Progenitor cell of endocrine pancreas (in vitro differentiated cells): Measurements from ENCODE around the gene SNRPD1. TPM values are rescaled to one million over a fixed set of nuclear protein-coding genes. Genes with fewer than 3 reads are reported as not detected.
"Not testable (repeated sequence)": the region's sequence is repeated elsewhere in the genome, so short reads cannot be mapped to it uniquely, and the experiment has no call there.

Experiments
- DNase-seq: peaks from one replicate; pipeline ENCODE4 v3.0.0; 2021; ENCODE audit warnings: low spot score; ENCODE audit not compliant: unreplicated experiment
- H3K27ac Mint-ChIP-seq: 2 replicates; pipeline ENCODE4 v1.8.0; 2021; ENCODE audit warnings: mild to moderate bottlenecking, moderate library complexity, mixed read lengths
- H3K27me3 Mint-ChIP-seq: 2 replicates; pipeline ENCODE4 v1.8.0; 2021; ENCODE audit warnings: mixed read lengths
- H3K36me3 Mint-ChIP-seq: 2 replicates; pipeline ENCODE4 v1.8.0; 2022; ENCODE audit warnings: mixed read lengths; ENCODE audit not compliant: insufficient read depth
- H3K4me1 Mint-ChIP-seq: 2 replicates; pipeline ENCODE4 v1.8.0; 2021; ENCODE audit warnings: low read depth, mixed read lengths
- H3K4me3 Mint-ChIP-seq: 2 replicates; pipeline ENCODE4 v1.8.0; 2021; ENCODE audit warnings: low read depth, mild to moderate bottlenecking, moderate library complexity, mixed read lengths
- H3K9me3 Mint-ChIP-seq: 2 replicates; pipeline ENCODE4 v1.8.0; 2021; ENCODE audit warnings: low read depth, mixed read lengths
- long read RNA-seq: library from polyadenylated mRNA; unstranded; transcript quantifications from one replicate; pipeline ENCODE4 v2.0.0, GENCODE V29; 2020
- total RNA-seq: library from RNA; stranded (reverse); gene quantifications from 2 replicates; pipeline ENCODE4 v1.2.1, GENCODE V29; 2021
- TF ChIP-seq, protein P1 (sequence below): fragments of 200-600 bp; sonication (generic); IDR thresholded peaks from one replicate; pipeline ENCODE4 v1.5.0; 2021; ENCODE audit warnings: antibody characterized with exemption, mild to moderate bottlenecking; ENCODE audit not compliant: unreplicated experiment

Gene SNRPD1
- 72.9 and 76.7 TPM in 2 replicates for total RNA-seq
- long read RNA-seq, full-length matches to known transcripts = 131 of 144 reads
- long read RNA-seq, partial matches to known transcripts = 2 of 144 reads
- long read RNA-seq, other reads (novel, unspliced or antisense) = 11 of 144 reads

DNA sequence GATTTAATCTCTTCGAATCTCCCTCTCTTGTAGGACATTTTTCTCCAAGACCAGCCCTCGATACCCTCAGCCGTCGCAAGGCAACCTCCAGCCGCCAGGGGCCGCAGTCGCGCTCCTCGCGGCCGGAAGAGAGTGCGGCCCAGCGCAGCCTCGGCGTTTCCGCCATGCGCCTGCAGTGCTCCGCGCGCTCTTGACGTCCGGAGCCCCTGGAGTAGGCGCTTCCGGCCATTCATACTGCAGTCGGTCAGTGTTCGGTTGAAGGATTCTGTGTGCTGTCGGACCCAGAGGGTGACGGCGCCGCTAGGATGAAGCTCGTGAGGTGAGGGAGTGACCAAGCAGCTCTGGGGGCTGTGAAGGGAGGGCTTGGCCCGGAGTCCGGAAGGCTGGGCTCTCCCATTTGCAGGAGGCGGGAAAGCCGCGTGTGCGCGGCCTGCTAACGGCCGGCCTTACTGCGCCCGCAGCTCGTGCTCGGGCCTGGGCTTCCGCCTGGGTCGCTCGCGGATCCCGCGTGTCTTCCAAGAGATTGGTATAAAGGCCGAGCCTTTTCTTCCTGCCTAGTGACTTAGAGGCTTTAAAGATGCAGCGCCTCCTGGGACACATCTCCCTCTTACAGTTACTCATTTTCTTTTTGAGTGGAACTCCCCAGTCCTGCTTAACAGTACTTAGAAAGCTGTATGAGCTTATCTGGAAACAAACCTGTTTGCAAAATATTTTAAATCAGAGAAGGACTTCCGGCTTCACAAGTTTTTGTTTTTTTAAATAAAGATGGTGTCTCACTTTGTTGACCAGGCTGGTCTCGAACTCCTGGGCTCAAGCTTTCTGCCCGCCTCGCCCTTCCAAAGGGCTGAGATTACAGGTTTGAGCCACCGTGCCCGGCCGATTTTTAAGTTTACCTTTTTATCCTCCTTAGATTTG lies at the start of gene SNRPD1:
SNRPD1 (plus strand) TSS at position 190 of the 915 bp plus-strand sequence; CDS start at position 306, 116 bp downstream.
- peak within 1 kb of the TSS; percentile 95 for H3K4me3 Mint-ChIP-seq
- H3K27me3 Mint-ChIP-seq = no peaks in the 10 kb centered on the region
- peak within 1 kb of the TSS; percentile 98 for H3K27ac Mint-ChIP-seq
- TF ChIP-seq, protein P1, sequence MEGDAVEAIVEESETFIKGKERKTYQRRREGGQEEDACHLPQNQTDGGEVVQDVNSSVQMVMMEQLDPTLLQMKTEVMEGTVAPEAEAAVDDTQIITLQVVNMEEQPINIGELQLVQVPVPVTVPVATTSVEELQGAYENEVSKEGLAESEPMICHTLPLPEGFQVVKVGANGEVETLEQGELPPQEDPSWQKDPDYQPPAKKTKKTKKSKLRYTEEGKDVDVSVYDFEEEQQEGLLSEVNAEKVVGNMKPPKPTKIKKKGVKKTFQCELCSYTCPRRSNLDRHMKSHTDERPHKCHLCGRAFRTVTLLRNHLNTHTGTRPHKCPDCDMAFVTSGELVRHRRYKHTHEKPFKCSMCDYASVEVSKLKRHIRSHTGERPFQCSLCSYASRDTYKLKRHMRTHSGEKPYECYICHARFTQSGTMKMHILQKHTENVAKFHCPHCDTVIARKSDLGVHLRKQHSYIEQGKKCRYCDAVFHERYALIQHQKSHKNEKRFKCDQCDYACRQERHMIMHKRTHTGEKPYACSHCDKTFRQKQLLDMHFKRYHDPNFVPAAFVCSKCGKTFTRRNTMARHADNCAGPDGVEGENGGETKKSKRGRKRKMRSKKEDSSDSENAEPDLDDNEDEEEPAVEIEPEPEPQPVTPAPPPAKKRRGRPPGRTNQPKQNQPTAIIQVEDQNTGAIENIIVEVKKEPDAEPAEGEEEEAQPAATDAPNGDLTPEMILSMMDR = peak; percentile 93
- peak; percentile 85 for DNase-seq
- no peaks in the 10 kb centered on the region for H3K9me3 Mint-ChIP-seq
- peaks cover 11% of the 10 kb centered on the region for H3K4me1 Mint-ChIP-seq
- H3K36me3 Mint-ChIP-seq = peaks cover 17% of the 10 kb centered on the region

DNA sequence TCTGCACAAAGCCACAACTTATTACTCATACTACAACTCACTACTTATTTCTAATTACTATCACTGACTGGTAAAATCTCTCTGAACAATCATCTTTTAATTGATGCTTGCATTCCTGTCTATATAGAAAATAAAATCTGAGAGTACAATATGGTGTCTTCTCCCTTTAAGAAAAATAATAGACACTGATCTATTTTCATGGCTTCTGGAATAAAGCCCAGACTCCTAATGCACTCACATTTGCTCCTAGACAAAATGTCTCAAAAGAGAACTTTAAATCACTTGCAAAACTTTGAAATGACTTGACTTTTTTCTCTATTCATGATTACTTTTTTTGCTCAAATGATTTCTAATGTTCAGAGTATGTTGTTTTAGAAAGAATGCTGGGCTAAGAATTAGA lies 40.3 kb upstream of the SNRPD1 start:
- no peaks in the 10 kb centered on the region for H3K27me3 Mint-ChIP-seq
- H3K36me3 Mint-ChIP-seq = peaks cover 38% of the 10 kb centered on the region
- H3K27ac Mint-ChIP-seq = no peak overlapping the region
- TF ChIP-seq, protein P1 = no peak
- H3K4me3 Mint-ChIP-seq = no peak overlapping the region
- H3K9me3 Mint-ChIP-seq = no peaks in the 10 kb centered on the region
- no peak for DNase-seq
- no peaks in the 10 kb centered on the region for H3K4me1 Mint-ChIP-seq

DNA sequence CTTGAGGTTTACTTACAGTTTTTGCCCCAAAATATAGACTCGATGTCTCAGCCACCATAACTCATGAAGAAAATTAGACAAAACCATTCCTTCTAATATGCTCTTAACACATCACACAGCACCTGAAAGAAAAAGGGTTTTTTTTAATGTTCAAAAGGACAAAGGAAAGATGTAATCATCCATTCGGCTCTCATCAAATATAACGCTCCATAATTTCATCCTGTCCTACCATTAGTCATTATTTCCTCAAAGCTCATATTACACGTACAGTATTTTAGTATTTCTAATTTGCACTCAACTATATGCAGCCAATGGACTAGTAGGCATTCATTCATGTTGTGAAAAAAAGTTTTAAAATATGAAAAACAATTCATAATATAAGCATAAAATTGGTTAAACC lies 36.5 kb upstream of the SNRPD1 start:
- TF ChIP-seq, protein P1 = no peak
- no peak for DNase-seq
- Mint-ChIP-seq H3K27me3 (no peaks in the 10 kb centered on the region), H3K27ac (no peak overlapping the region), H3K36me3 (peaks cover 39% of the 10 kb centered on the region), H3K9me3 (no peaks in the 10 kb centered on the region), H3K4me1 (no peaks in the 10 kb centered on the region), H3K4me3 (no peak overlapping the region)

DNA sequence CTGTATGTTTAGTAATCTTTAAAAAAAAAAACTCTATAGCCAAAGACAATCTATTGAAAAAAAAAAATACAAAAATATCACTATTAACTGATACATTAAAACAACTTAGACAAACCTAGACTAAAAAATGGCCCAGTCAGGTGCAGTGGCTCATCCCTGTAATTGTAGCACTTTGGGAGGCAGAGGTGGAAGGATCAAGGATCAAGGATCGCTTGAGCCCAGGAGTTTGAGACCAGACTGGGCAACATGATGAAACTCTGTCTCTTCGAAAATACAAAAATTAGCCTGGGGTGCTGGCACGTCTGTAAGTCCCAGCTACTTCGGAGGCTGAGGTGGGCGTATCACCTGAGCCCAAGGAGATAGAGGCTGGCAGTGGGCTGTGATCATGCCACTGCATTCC lies 27.7 kb upstream of the SNRPD1 start:
- Mint-ChIP-seq H3K4me1 (no peaks in the 10 kb centered on the region), H3K36me3 (peaks cover 17% of the 10 kb centered on the region), H3K9me3 (no peaks in the 10 kb centered on the region), H3K27ac (no peak overlapping the region), H3K27me3 (no peaks in the 10 kb centered on the region), H3K4me3 (no peak overlapping the region)
- TF ChIP-seq, protein P1 = no peak
- no peak for DNase-seq

DNA sequence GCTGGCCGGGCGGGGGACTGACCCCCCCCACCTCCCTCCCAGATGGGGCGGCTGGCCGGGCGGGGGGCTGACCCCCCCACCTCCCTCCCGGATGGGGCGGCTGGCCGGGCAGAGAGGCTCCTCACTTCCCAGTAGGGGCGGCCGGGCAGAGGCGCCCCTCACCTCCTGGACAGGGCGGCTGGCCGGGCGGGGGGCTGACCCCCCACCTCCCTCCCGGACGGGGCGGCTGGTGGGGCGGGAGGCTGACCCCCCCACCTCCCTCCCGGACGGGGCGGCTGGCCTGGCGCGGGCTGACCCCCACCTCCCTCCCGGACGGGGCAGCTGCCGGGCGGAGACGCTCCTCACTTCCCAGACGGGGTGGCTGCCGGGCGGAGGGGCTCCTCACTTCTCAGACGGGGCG lies 19.8 kb upstream of the SNRPD1 start:
- H3K27ac Mint-ChIP-seq, H3K4me1 Mint-ChIP-seq, H3K4me3 Mint-ChIP-seq, H3K27me3 Mint-ChIP-seq, DNase-seq: not testable (repeated sequence)
- peaks cover 14% of the 10 kb centered on the region for H3K9me3 Mint-ChIP-seq
- H3K36me3 Mint-ChIP-seq = peaks cover 31% of the 10 kb centered on the region
